GM12878 (cell line): ENCODE results near the gene ZNF716. TPM values are rescaled to one million over a fixed set of nuclear protein-coding genes. Genes with fewer than 3 reads are reported as not detected.

Experiments
- ATAC-seq: fragments of 200-7000 bp; cut with Tn5 transposase; 3 replicates; pipeline ENCODE4 v1.9.1; 2020; ENCODE audit warnings: mild to moderate bottlenecking, moderate library complexity
- BruUV-seq: library from RNA; stranded (reverse); fragments of 400-500 nt; replicated peaks from 2 replicates; lab custom pipeline; 2021; lab: Mats Ljungman, UMichigan
- CTCF ChIA-PET: fragments of 300-600 bp; sonication (Branson Sonifier 250); formaldehyde crosslinking; extraction: SDS; loops from one replicate; lab custom pipeline; 2021; ENCODE audit warnings: inconsistent platforms; lab: Yijun Ruan, JAX
- POLR2A ChIA-PET: fragments of 350-600 bp; formaldehyde crosslinking; extraction: SDS; loops from one replicate; lab custom pipeline; 2021; ENCODE audit warnings: inconsistent platforms; lab: Charles Lee
- RAD21 ChIA-PET: fragments of 300-600 bp; sonication (Branson Sonifier 250); formaldehyde crosslinking; loops from one replicate; lab custom pipeline; 2023; ENCODE audit warnings: antibody characterized with exemption; ENCODE audit not compliant: unreplicated experiment; lab: Charles Lee
- SMC1A ChIA-PET: fragments of 300-600 bp; sonication (Branson Sonifier 250); formaldehyde crosslinking; loops from one replicate; lab custom pipeline; 2023; ENCODE audit not compliant: unreplicated experiment, uncharacterized antibody; lab: Charles Lee
- DNase-seq: peaks from one replicate; pipeline ENCODE4 v3.0.0-alpha.2; 2011; ENCODE audit warnings: low read depth, low spot score
- FAIRE-seq: peaks from 3 replicates; lab custom pipeline; 2011; peaks lifted over from hg19 to GRCh38; lab: Jason Lieb, UNC
- H2AFZ ChIP-seq: 2 replicates; pipeline ENCODE4 v1.6.0; 2011; ENCODE audit warnings: low read depth, low read length, control low read depth; ENCODE audit not compliant: control insufficient read depth
- H3K27ac ChIP-seq: 2 replicates; pipeline ENCODE4 v1.5.1; 2011; ENCODE audit warnings: control low read depth; ENCODE audit not compliant: control insufficient read depth, insufficient read depth
- H3K27me3 ChIP-seq, 2 experiments: replicated peaks in 1 of 2; 2 replicates each; pipeline versions ENCODE4 v1.6.0 to v1.6.1; 2011; ENCODE audit warnings: low read length in 1 of 2; ENCODE audit not compliant: control insufficient read depth in 2 of 2, insufficient read depth in 2 of 2
- H3K36me3 ChIP-seq, 2 experiments: 2 replicates each; pipeline ENCODE4 v1.5.1; 2011; ENCODE audit warnings: low read length in 1 of 2; ENCODE audit not compliant: control insufficient read depth in 2 of 2, insufficient read depth in 2 of 2
- H3K4me1 ChIP-seq: 2 replicates; pipeline ENCODE4 v1.6.1; 2011; ENCODE audit warnings: mild to moderate bottlenecking, low read length, moderate library complexity, mixed read lengths; ENCODE audit not compliant: control insufficient read depth, insufficient read depth
- H3K4me2 ChIP-seq: 2 replicates; pipeline ENCODE4 v1.6.0; 2011; ENCODE audit warnings: control low read depth; ENCODE audit not compliant: control insufficient read depth, insufficient read depth
- H3K4me3 ChIP-seq: fragments of 200-600 bp; sonication (generic); 2 replicates; pipeline ENCODE4 v1.5.1; 2016
- H3K79me2 ChIP-seq: 2 replicates; pipeline ENCODE4 v1.6.0; 2011; ENCODE audit warnings: low read length; ENCODE audit not compliant: control insufficient read depth, insufficient read depth
- H3K9ac ChIP-seq: 2 replicates; pipeline ENCODE4 v1.8.0; 2011; ENCODE audit warnings: low read length, control low read depth, mixed read lengths; ENCODE audit not compliant: control insufficient read depth, insufficient read depth
- H3K9me3 ChIP-seq: replicated peaks from 3 replicates; pipeline ENCODE4 v1.5.1; 2011; ENCODE audit warnings: mild to moderate bottlenecking, low read length; ENCODE audit not compliant: control insufficient read depth, insufficient read depth
- H4K20me1 ChIP-seq: 2 replicates; pipeline ENCODE4 v1.6.0; 2011; ENCODE audit not compliant: control insufficient read depth, insufficient read depth
- ATF2 ChIP-seq: IDR thresholded peaks from 2 replicates; pipeline ENCODE4 v1.6.1; 2012; ENCODE audit warnings: low read length, inconsistent platforms
- BCLAF1 ChIP-seq: fragments of 450-650 bp; IDR thresholded peaks from 2 replicates; pipeline ENCODE4 v1.6.1; 2017; ENCODE audit warnings: antibody characterized with exemption, mild to moderate bottlenecking, moderate library complexity
- BMI1 ChIP-seq: fragments of 450-650 bp; IDR thresholded peaks from 2 replicates; pipeline ENCODE4 v1.6.1; 2016; ENCODE audit warnings: mild to moderate bottlenecking, moderate library complexity, borderline replicate concordance
- CBX5 ChIP-seq: sonication (generic); IDR thresholded peaks from 2 replicates; pipeline ENCODE4 v1.6.1; 2016; ENCODE audit warnings: low read depth, moderate library complexity, mild to moderate bottlenecking, inconsistent platforms
- EZH2 ChIP-seq: IDR thresholded peaks from 2 replicates; pipeline ENCODE4 v1.6.1; 2012; ENCODE audit warnings: low read depth, mild to moderate bottlenecking, control low read depth, inconsistent platforms, low read length, borderline replicate concordance; ENCODE audit not compliant: control insufficient read depth
- GABPA ChIP-seq: IDR thresholded peaks from 2 replicates; pipeline ENCODE4 v1.6.1; 2014; ENCODE audit warnings: antibody characterized with exemption, low read depth, mild to moderate bottlenecking, inconsistent platforms
- JUND ChIP-seq: IDR thresholded peaks from 2 replicates; pipeline ENCODE4 v1.6.1; 2012; ENCODE audit warnings: low read depth, mild to moderate bottlenecking, low read length, improper control_type of control experiment, moderate library complexity
- MLLT1 ChIP-seq: fragments of 450-650 bp; IDR thresholded peaks from 2 replicates; pipeline ENCODE4 v1.6.1; 2016; ENCODE audit warnings: mild to moderate bottlenecking
- NFXL1 ChIP-seq: fragments of 450-650 bp; IDR thresholded peaks from 2 replicates; pipeline ENCODE4 v1.6.1; 2017; ENCODE audit warnings: antibody characterized with exemption, mild to moderate bottlenecking, borderline replicate concordance
- NRF1 ChIP-seq: conservative IDR thresholded peaks from 2 replicates; pipeline ENCODE4 v1.6.1; 2011; ENCODE audit warnings: mild to moderate bottlenecking, low read depth, low read length, improper control_type of control experiment
- PRDM15 ChIP-seq: fragments of 450-650 bp; formaldehyde crosslinking; IDR thresholded peaks from 2 replicates; pipeline ENCODE4 v1.4.0; 2020; ENCODE audit warnings: mild to moderate bottlenecking, moderate library complexity
- RFX5 ChIP-seq: IDR thresholded peaks from 2 replicates; pipeline ENCODE4 v1.6.1; 2011; ENCODE audit warnings: low read depth, low read length, improper control_type of control experiment
- SIN3A ChIP-seq: IDR thresholded peaks from 2 replicates; pipeline ENCODE4 v1.6.1; 2012; ENCODE audit warnings: low read depth, low read length, improper control_type of control experiment
- STAT3 ChIP-seq: IDR thresholded peaks from 2 replicates; pipeline ENCODE4 v1.6.1; 2011; ENCODE audit warnings: low read depth, low read length, improper control_type of control experiment
- WGBS: methylation state at CpG from one replicate; pipeline ENCODE4 v1.1.6; 2016; ENCODE audit warnings: low lambda C conversion rate; ENCODE audit not compliant: insufficient replicate concordance, insufficient coverage; ENCODE audit errors: missing lambda C conversion rate; 5-methylcytosine and 5-hydroxymethylcytosine counted together
- in situ Hi-C: fragments of 300-500 bp; cut with MboI; formaldehyde crosslinking; loops from 9 replicates; pipeline ENCODE4 v1.14.3; 2018; ENCODE audit warnings: mixed read lengths
- intact Hi-C: fragments of 100-400 bp; cut with micrococcal nuclease; formaldehyde crosslinking; loops from one replicate; pipeline ENCODE4 v1.14.2; 2022; ENCODE audit not compliant: unreplicated experiment
- polyA plus RNA-seq, 11 experiments: library from polyadenylated mRNA; depleted of rRNA in 4 of 11; unstranded in 6 of 11; stranded (reverse) in 5 of 11; fragments of >200 nt; fragmentation: Nextera tagmentation in 4 of 11; fragmentation: Illumina TruSeq in 1 of 11; extraction: Ambion mirVana in 4 of 11; extraction: Trizol in 1 of 11; gene quantifications; 1 replicate in 1 of 11; 2 replicates in 10 of 11; pipeline versions ENCODE4 v1.2.1 to v1.2.3, GENCODE V29; 2011 to 2016; ENCODE audit warnings: inconsistent platforms in 2 of 11, missing spikeins in 2 of 11, low read depth in 1 of 11
- total RNA-seq, 4 experiments: library from RNA; depleted of rRNA in 3 of 4; stranded (reverse); fragments of >200 nt in 3 of 4; fragmentation: Illumina TruSeq in 1 of 4; extraction: Trizol in 1 of 4; gene quantifications; 2 replicates each; pipeline versions ENCODE4 v1.2.1 to v1.2.3, GENCODE V29; 2013 to 2021

ZNF716 gene
- total and polyA plus RNA-seq, 10 of the 15 experiments (the other 5 are each of a cell fraction or from before 2014, with no cell fraction given), result not detected

GRCh38 chr7:57432583-57432982 lies 17.4 kb upstream of the ZNF716 start (continued):
- TF ChIP-seq PRDM15 (CRISPR knock-in tag) (no peak), EZH2 (no peak)

- Histone ChIP-seq H4K20me1 (no peaks in the 10 kb centered on the region), H2AFZ (no peak overlapping the region), H3K4me1 (no peaks in the 10 kb centered on the region), H3K9me3 (no peaks in the 10 kb centered on the region; the same call in 2 of the 3 replicates), H3K9ac (no peak overlapping the region), H3K27me3 (no peaks in the 10 kb centered on the region), H3K4me3 (no peak overlapping the region), H3K36me3 (no peaks in the 10 kb centered on the region), H3K4me2 (no peak overlapping the region), H3K27ac (no peak overlapping the region), H3K79me2 (no peaks in the 10 kb centered on the region)
- CTCF ChIA-PET, result no interaction called here
- intact Hi-C loops (no loop called here), in situ Hi-C loops (no loop called here)
- SMC1A ChIA-PET, result no interaction called here
- ATAC-seq, result no peak
- no TSS peak for BruUV-seq
- RAD21 ChIA-PET, result no interaction called here
- DNase-seq, result no peak
- POLR2A ChIA-PET, result no interaction called here
- no peak for FAIRE-seq
- 71% methylated on average over 18 of the region's 19 CpGs for WGBS
- TF ChIP-seq RFX5 (no peak), NRF1 (no peak), BCLAF1 (no peak), MLLT1 (no peak), NFXL1 (no peak), SIN3A (no peak), GABPA (no peak), CBX5 (no peak), JUND (no peak), BMI1 (no peak), ATF2 (no peak), STAT3 (no peak)
These were observed 12.4 kb upstream of the ZNF716 start for GRCh38 chr7:57437581-57437980.
